ENCODE measurements around the gene RFWD3. TPM values are rescaled to one million over a fixed set of nuclear protein-coding genes. Genes with fewer than 3 reads are reported as not detected.
A peak's percentile ranks its signal among the peaks of the same experiment; 100 is the strongest.

Gene RFWD3
- total RNA-seq (10 to 100 TPM; 42.6 to 52.0 (median 49.0) TPM), total RNA-seq (42.9 to 145 (median 71.8) reads per million in 29 experiments)
- 28.6 TPM for total RNA-seq (2013)

GRCh38 chr16:74666425-74667254 is at the start of gene RFWD3:
Gene RFWD3 (minus strand): TSS chr16:74666877. CDS start chr16:74661449, 5,428 bp downstream.
- CTCF ChIA-PET: interaction anchor here (0.6 to 1.6 kb wide), 11 partner anchors 8 to 475 kb away, joined by 3 to 7 read pairs (median 4); no protein-coding TSS in a partner anchor

GRCh38 chr16:74716355-74716754 is 49.7 kb upstream of the RFWD3 start:
- Mint-ChIP-seq H3K9me3 (no peaks in the 10 kb centered on the region), H3K27ac (no peak overlapping the region), H3K27me3 (peaks cover 0 to under 1% of the 10 kb centered on the region in 2 donors), H3K36me3 (no peaks in the 10 kb centered on the region), H3K4me3 (no peak overlapping the region), H3K4me1 (no peaks in the 10 kb centered on the region)
- CTCF ChIA-PET: no interaction called here
- ATAC-seq (replicated peaks in 1 of 4) (no peak), DNase-seq (no peak)
- POLR2A ChIA-PET: no interaction called here
- WGBS (ENCODE audit: insufficient coverage): 90% methylated on average over 15 of the region's 15 CpGs
- no peak overlapping the region for H3K27ac ChIP-seq (ENCODE audit: low read length)
- no peaks in the 10 kb centered on the region for H3K9me3 ChIP-seq
- H3K36me3 ChIP-seq (ENCODE audit: control insufficient read depth in 2 of 2, extremely low read depth in 1 of 2, insufficient read depth in 1 of 2, low read length in 1 of 2): no peaks in the 10 kb centered on the region
- no peaks in the 10 kb centered on the region for H3K27me3 ChIP-seq (replicated peaks in 1 of 2; ENCODE audit: control insufficient read depth in 2 of 2, extremely low read depth in 1 of 2, insufficient read depth in 2 of 2, low read length in 1 of 2)
- no peaks in the 10 kb centered on the region for H3K4me1 ChIP-seq (ENCODE audit: control insufficient read depth in 1 of 2, extremely low read depth in 1 of 2, insufficient read depth in 2 of 2, low read length in 2 of 2)
- no peak overlapping the region for H3K4me3 ChIP-seq (ENCODE audit: control insufficient read depth in 1 of 2, extremely low read depth in 1 of 2, low read length in 1 of 2)

More at GRCh38 chr16:74666425-74667254, at the start of gene RFWD3:
- DNase-seq (peak; percentile 85 to 99 (median 96)), ATAC-seq (replicated peaks in 1 of 4) (peak; percentile 99 to 100 (median 100))
- H3K4me1 ChIP-seq (ENCODE audit: control insufficient read depth in 1 of 2, extremely low read depth in 1 of 2, insufficient read depth in 2 of 2, low read length in 2 of 2): peaks cover 0 to 23% of the 10 kb centered on the region in 2 experiments
- peaks cover 36 to 48% (median 44%) of the 10 kb centered on the region in 3 donors for H3K4me1 Mint-ChIP-seq
- H3K4me3 Mint-ChIP-seq: peak within 1 kb of the TSS; percentile 94 to 96 (median 94)
- no peaks in the 10 kb centered on the region for H3K27me3 ChIP-seq (replicated peaks in 1 of 2; ENCODE audit: control insufficient read depth in 2 of 2, extremely low read depth in 1 of 2, insufficient read depth in 2 of 2, low read length in 1 of 2)
- POLR2A ChIA-PET: interaction anchor here (0.5 to 1.7 kb wide), 12 partner anchors 8 to 981 kb away, joined by 3 to 14 read pairs (median 9); partner anchors contain the start of genes GLG1 (in 1 of the 2), KARS1 (in 1 of the 2), TERF2IP (in 1 of the 2) and WDR59 (in 1 of the 2)
- H3K36me3 ChIP-seq (ENCODE audit: control insufficient read depth in 2 of 2, extremely low read depth in 1 of 2, insufficient read depth in 1 of 2, low read length in 1 of 2): peaks cover 4 to 30% of the 10 kb centered on the region in 2 donors
- no peaks in the 10 kb centered on the region for H3K9me3 Mint-ChIP-seq
- H3K9me3 ChIP-seq: no peaks in the 10 kb centered on the region
- H3K36me3 Mint-ChIP-seq: peaks cover 17% of the 10 kb centered on the region
- 1% methylated on average over 35 of the region's 63 CpGs for WGBS (ENCODE audit: insufficient coverage)
- H3K27ac Mint-ChIP-seq: peak within 1 kb of the TSS; percentile 88 to 93
- peak within 1 kb of the TSS; percentile 79 to 99 for H3K4me3 ChIP-seq (ENCODE audit: control insufficient read depth in 1 of 2, extremely low read depth in 1 of 2, low read length in 1 of 2)
- H3K27me3 Mint-ChIP-seq: no peaks in the 10 kb centered on the region
- H3K27ac ChIP-seq (ENCODE audit: low read length): peak within 1 kb of the TSS; percentile 70

GRCh38 chr16:74713876-74714275 is 47.2 kb upstream of the RFWD3 start:
- H3K9me3 Mint-ChIP-seq: no peaks in the 10 kb centered on the region
- no peaks in the 10 kb centered on the region for H3K36me3 Mint-ChIP-seq
- no peaks in the 10 kb centered on the region for H3K4me1 ChIP-seq (ENCODE audit: control insufficient read depth in 1 of 2, extremely low read depth in 1 of 2, insufficient read depth in 2 of 2, low read length in 2 of 2)
- ATAC-seq (replicated peaks in 1 of 4) (no peak), DNase-seq (no peak)
- WGBS (ENCODE audit: insufficient coverage): 84% methylated on average over 8 of the region's 10 CpGs
- no peaks in the 10 kb centered on the region for H3K27me3 ChIP-seq (replicated peaks in 1 of 2; ENCODE audit: control insufficient read depth in 2 of 2, extremely low read depth in 1 of 2, insufficient read depth in 2 of 2, low read length in 1 of 2)
- ChIA-PET CTCF (no interaction called here), POLR2A (interaction anchor here in 1 of 2 donors (0.7 kb wide), 1 partner anchor 377 kb away, joined by 5 read pairs; no protein-coding TSS in a partner anchor)
- no peak overlapping the region for H3K27ac Mint-ChIP-seq
- H3K36me3 ChIP-seq (ENCODE audit: control insufficient read depth in 2 of 2, extremely low read depth in 1 of 2, insufficient read depth in 1 of 2, low read length in 1 of 2): no peaks in the 10 kb centered on the region
- H3K27me3 Mint-ChIP-seq: no peaks in the 10 kb centered on the region
- no peaks in the 10 kb centered on the region for H3K9me3 ChIP-seq
- H3K4me1 Mint-ChIP-seq: peaks cover 3 to 7% (median 5%) of the 10 kb centered on the region in 3 donors
- no peak overlapping the region for H3K27ac ChIP-seq (ENCODE audit: low read length)
- H3K4me3 Mint-ChIP-seq: no peak overlapping the region
- H3K4me3 ChIP-seq (ENCODE audit: control insufficient read depth in 1 of 2, extremely low read depth in 1 of 2, low read length in 1 of 2): no peak overlapping the region

- DNase-seq: no peak
- Mint-ChIP-seq H3K9me3 (no peaks in the 10 kb centered on the region), H3K4me3 (no peak overlapping the region), H3K4me1 (peaks cover 3 to 7% (median 5%) of the 10 kb centered on the region in 3 donors), H3K27me3 (no peaks in the 10 kb centered on the region), H3K36me3 (no peaks in the 10 kb centered on the region), H3K27ac (no peak overlapping the region)
- no peak overlapping the region for H3K27ac ChIP-seq (ENCODE audit: low read length)
- no peaks in the 10 kb centered on the region for H3K9me3 ChIP-seq
- no peaks in the 10 kb centered on the region for H3K4me1 ChIP-seq (ENCODE audit: control insufficient read depth in 1 of 2, extremely low read depth in 1 of 2, insufficient read depth in 2 of 2, low read length in 2 of 2)
- no peaks in the 10 kb centered on the region for H3K36me3 ChIP-seq (ENCODE audit: control insufficient read depth in 2 of 2, extremely low read depth in 1 of 2, insufficient read depth in 1 of 2, low read length in 1 of 2)
- no peaks in the 10 kb centered on the region for H3K27me3 ChIP-seq (replicated peaks in 1 of 2; ENCODE audit: control insufficient read depth in 2 of 2, extremely low read depth in 1 of 2, insufficient read depth in 2 of 2, low read length in 1 of 2)
- POLR2A ChIA-PET: interaction anchor here in 1 of 2 donors (0.7 kb wide), 1 partner anchor 24 kb away, joined by 5 read pairs; no protein-coding TSS in a partner anchor
- WGBS (ENCODE audit: insufficient coverage): 89% methylated on average over 9 of the region's 10 CpGs
- CTCF ChIA-PET: interaction anchor here in 1 of 2 donors (1.7 to 2.8 kb wide), 2 partner anchors 13 to 150 kb away, joined by 5 to 12 read pairs; partner anchors contain the start of gene MLKL
- ATAC-seq (replicated peaks in 1 of 4): no peak
- H3K4me3 ChIP-seq (ENCODE audit: control insufficient read depth in 1 of 2, extremely low read depth in 1 of 2, low read length in 1 of 2): no peak overlapping the region
These were observed 46.6 kb upstream of the RFWD3 start for GRCh38 chr16:74713325-74713724.

GRCh38 chr16:74711938-74712337 is 45.3 kb upstream of the RFWD3 start:
- Histone ChIP-seq H3K9me3 (no peaks in the 10 kb centered on the region), H3K4me3 (ENCODE audit: control insufficient read depth in 1 of 2, extremely low read depth in 1 of 2, low read length in 1 of 2) (no peak overlapping the region), H3K27ac (ENCODE audit: low read length) (no peak overlapping the region), H3K36me3 (ENCODE audit: control insufficient read depth in 2 of 2, extremely low read depth in 1 of 2, insufficient read depth in 1 of 2, low read length in 1 of 2) (no peaks in the 10 kb centered on the region), H3K4me1 (ENCODE audit: control insufficient read depth in 1 of 2, extremely low read depth in 1 of 2, insufficient read depth in 2 of 2, low read length in 2 of 2) (no peaks in the 10 kb centered on the region), H3K27me3 (replicated peaks in 1 of 2; ENCODE audit: control insufficient read depth in 2 of 2, extremely low read depth in 1 of 2, insufficient read depth in 2 of 2, low read length in 1 of 2) (no peaks in the 10 kb centered on the region)
- no peaks in the 10 kb centered on the region for H3K9me3 Mint-ChIP-seq
- H3K36me3 Mint-ChIP-seq: no peaks in the 10 kb centered on the region
- no peak for DNase-seq
- WGBS (ENCODE audit: insufficient coverage): 90% methylated on average over 11 of the region's 12 CpGs
- H3K4me1 Mint-ChIP-seq: peaks cover 3 to 7% (median 5%) of the 10 kb centered on the region in 3 donors
- no peak overlapping the region for H3K27ac Mint-ChIP-seq
- no peak overlapping the region for H3K4me3 Mint-ChIP-seq
- ATAC-seq (replicated peaks in 1 of 4): no peak
- ChIA-PET CTCF (interaction anchor here in 1 of 2 donors (0.6 to 2.8 kb wide), 4 partner anchors 8 to 399 kb away, joined by 3 to 12 read pairs (median 4); partner anchors contain the start of gene MLKL), POLR2A (interaction anchor here in 1 of 2 donors (0.5 to 0.7 kb wide), 3 partner anchors 170 to 506 kb away, joined by 3 read pairs; no protein-coding TSS in a partner anchor)
- H3K27me3 Mint-ChIP-seq: no peaks in the 10 kb centered on the region

GRCh38 chr16:74710401-74710800 is 43.7 kb upstream of the RFWD3 start:
- POLR2A ChIA-PET: no interaction called here
- CTCF ChIA-PET: interaction anchor here (0.5 to 1.6 kb wide), 11 partner anchors 9 to 153 kb away, joined by 3 to 9 read pairs (median 3); partner anchors contain the start of gene MLKL (in 1 of the 2)
- H3K4me3 ChIP-seq (ENCODE audit: control insufficient read depth in 1 of 2, extremely low read depth in 1 of 2, low read length in 1 of 2): no peak overlapping the region
- WGBS (ENCODE audit: insufficient coverage): 100% methylated on average over 2 of the region's 8 CpGs
- no peak overlapping the region for H3K27ac ChIP-seq (ENCODE audit: low read length)
- DNase-seq: no peak
- Mint-ChIP-seq H3K36me3 (no peaks in the 10 kb centered on the region), H3K27me3 (no peaks in the 10 kb centered on the region), H3K27ac (no peak overlapping the region), H3K4me3 (no peak overlapping the region), H3K4me1 (peaks cover 3 to 7% (median 5%) of the 10 kb centered on the region in 3 donors), H3K9me3 (no peaks in the 10 kb centered on the region)
- no peaks in the 10 kb centered on the region for H3K36me3 ChIP-seq (ENCODE audit: control insufficient read depth in 2 of 2, extremely low read depth in 1 of 2, insufficient read depth in 1 of 2, low read length in 1 of 2)
- no peaks in the 10 kb centered on the region for H3K27me3 ChIP-seq (replicated peaks in 1 of 2; ENCODE audit: control insufficient read depth in 2 of 2, extremely low read depth in 1 of 2, insufficient read depth in 2 of 2, low read length in 1 of 2)
- H3K9me3 ChIP-seq: no peaks in the 10 kb centered on the region
- no peak for ATAC-seq (replicated peaks in 1 of 4)
- no peaks in the 10 kb centered on the region for H3K4me1 ChIP-seq (ENCODE audit: control insufficient read depth in 1 of 2, extremely low read depth in 1 of 2, insufficient read depth in 2 of 2, low read length in 2 of 2)
